SK-N-SH treated with all-trans-retinoic acid at 6 μM for 48 hours (cell line): ENCODE measurements around the gene LOXHD1.

ENCODE experiments used
- ARNTL ChIP-seq: fragments of 450-650 bp; formaldehyde crosslinking; IDR thresholded peaks from 2 replicates; pipeline ENCODE4 v1.5.0; 2020; ENCODE audit warnings: low read depth, mild to moderate bottlenecking, moderate library complexity, borderline replicate concordance
- CSDC2 ChIP-seq: fragments of 250-450 bp; sonication (Bioruptor Pico); IDR thresholded peaks from 2 replicates; pipeline ENCODE4 v1.5.0; 2020; ENCODE audit warnings: mild to moderate bottlenecking, moderate library complexity
- OSR1 ChIP-seq: fragments of 250-450 bp; sonication (Bioruptor Pico); IDR thresholded peaks from 2 replicates; pipeline ENCODE4 v1.8.0; 2022; ENCODE audit warnings: moderate library complexity, mild to moderate bottlenecking, inconsistent platforms
- PPARA ChIP-seq: fragments of 250-450 bp; sonication (Bioruptor Pico); IDR thresholded peaks from 2 replicates; pipeline ENCODE4 v1.5.0; 2020; ENCODE audit warnings: mild to moderate bottlenecking, borderline replicate concordance
- RARB ChIP-seq: fragments of 250-450 bp; sonication (Bioruptor Pico); IDR thresholded peaks from 2 replicates; pipeline ENCODE4 v1.8.0; 2021; ENCODE audit warnings: mild to moderate bottlenecking, moderate library complexity
- ZFP3 ChIP-seq: fragments of 250-450 bp; sonication (Bioruptor Pico); IDR thresholded peaks from 2 replicates; pipeline ENCODE4 v1.5.0; 2020; ENCODE audit warnings: mild to moderate bottlenecking, moderate library complexity
- ZNF70 ChIP-seq: fragments of 450-650 bp; formaldehyde crosslinking; IDR thresholded peaks from 2 replicates; pipeline ENCODE4 v1.5.0; 2020; ENCODE audit warnings: mild to moderate bottlenecking, moderate library complexity
- TF ChIP-seq, protein P1 (sequence below): fragments of 250-450 bp; sonication (Bioruptor Pico); IDR thresholded peaks from 2 replicates; pipeline ENCODE4 v1.5.0; 2020; ENCODE audit warnings: mild to moderate bottlenecking, moderate library complexity

GRCh38 chr18:46641917-46642316 lies 15.1 kb downstream of the LOXHD1 start:
- TF ChIP-seq RARB (CRISPR knock-in tag), result no peak
- no peak for TF ChIP-seq ARNTL (CRISPR knock-in tag)
- no peak for TF ChIP-seq PPARA (CRISPR knock-in tag)
- TF ChIP-seq, protein P1, sequence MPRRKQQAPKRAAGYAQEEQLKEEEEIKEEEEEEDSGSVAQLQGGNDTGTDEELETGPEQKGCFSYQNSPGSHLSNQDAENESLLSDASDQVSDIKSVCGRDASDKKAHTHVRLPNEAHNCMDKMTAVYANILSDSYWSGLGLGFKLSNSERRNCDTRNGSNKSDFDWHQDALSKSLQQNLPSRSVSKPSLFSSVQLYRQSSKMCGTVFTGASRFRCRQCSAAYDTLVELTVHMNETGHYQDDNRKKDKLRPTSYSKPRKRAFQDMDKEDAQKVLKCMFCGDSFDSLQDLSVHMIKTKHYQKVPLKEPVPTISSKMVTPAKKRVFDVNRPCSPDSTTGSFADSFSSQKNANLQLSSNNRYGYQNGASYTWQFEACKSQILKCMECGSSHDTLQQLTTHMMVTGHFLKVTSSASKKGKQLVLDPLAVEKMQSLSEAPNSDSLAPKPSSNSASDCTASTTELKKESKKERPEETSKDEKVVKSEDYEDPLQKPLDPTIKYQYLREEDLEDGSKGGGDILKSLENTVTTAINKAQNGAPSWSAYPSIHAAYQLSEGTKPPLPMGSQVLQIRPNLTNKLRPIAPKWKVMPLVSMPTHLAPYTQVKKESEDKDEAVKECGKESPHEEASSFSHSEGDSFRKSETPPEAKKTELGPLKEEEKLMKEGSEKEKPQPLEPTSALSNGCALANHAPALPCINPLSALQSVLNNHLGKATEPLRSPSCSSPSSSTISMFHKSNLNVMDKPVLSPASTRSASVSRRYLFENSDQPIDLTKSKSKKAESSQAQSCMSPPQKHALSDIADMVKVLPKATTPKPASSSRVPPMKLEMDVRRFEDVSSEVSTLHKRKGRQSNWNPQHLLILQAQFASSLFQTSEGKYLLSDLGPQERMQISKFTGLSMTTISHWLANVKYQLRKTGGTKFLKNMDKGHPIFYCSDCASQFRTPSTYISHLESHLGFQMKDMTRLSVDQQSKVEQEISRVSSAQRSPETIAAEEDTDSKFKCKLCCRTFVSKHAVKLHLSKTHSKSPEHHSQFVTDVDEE (CRISPR knock-in tag), result no peak
- no peak for TF ChIP-seq OSR1 (CRISPR knock-in tag)
- no peak for TF ChIP-seq CSDC2
- TF ChIP-seq ZFP3 (CRISPR knock-in tag), result no peak
- TF ChIP-seq ZNF70 (CRISPR knock-in tag), result no peak
